HG02759 (cell line): ENCODE results near the gene MAPKAPK5.
"Not testable (repeated sequence)": the region's sequence is repeated elsewhere in the genome, so short reads cannot be mapped to it uniquely, and the experiment has no call there.

Experiments
- ATAC-seq: cut with Tn5 transposase; IDR thresholded peaks from one replicate; pipeline ENCODE4 v1.9.1; 2021; ENCODE audit warnings: mild to moderate bottlenecking, moderate library complexity; ENCODE audit not compliant: unreplicated experiment

The MAPKAPK5 gene

DNA sequence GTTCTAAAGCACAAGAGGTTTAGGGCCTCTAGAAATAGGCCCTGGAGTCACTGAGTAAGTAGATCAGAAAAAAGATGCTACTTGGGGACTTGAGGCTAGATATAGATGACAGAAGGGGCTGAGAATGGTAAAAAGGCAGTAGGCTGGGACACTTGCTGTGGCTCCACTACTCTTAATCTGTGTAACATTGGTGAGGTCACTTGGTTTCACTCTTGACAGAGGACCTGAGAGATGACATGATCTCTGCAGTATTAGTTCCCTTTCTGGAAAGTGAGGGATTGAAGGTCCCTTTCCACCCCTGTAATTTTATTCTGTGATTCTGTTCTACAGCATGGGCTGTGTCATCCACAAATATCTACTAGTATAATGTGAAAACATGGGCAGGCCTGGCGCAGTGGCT lies 39.7 kb downstream of the MAPKAPK5 start:
- no peak for ATAC-seq

DNA sequence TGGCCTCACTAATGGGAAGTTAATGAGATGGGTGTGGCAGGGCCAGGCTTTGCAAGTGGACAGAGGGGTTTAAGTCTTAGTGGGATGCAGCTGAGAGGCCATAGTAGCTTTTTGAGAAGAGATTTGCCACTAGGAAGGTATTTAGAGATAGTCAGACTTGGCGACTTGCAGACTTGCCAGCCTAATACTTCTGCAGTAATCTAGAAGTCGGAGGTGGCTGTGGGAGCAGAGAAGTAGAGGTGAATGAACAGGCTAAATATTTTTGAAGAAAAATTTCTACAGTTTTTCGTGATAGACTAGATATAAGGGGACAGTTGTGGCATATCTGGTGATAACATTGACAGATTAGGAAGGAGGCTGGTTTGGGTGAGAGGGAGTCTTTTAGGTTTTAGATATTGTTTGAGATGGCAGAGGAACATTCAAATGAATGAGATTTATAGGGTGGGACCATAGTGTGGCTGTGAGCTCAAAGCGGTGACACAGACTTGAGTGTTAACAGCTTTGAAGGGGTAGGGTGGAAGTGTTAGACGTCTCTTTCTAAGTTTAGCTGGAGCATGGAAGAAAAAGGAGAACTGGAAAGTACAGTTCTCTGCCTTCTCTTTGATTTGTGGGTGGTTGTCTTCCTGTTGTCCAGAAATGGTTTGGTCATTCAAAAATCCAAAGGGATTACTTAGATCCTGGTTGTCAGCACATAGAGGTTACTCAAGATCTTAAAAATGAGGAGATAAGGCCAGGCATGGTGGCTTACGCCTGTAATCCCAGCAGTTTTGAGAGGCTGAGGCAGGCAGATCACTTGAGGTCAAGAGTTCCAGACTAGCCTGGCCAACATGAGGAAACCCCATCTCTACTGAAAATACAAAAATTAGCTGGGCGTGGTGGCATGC lies 44.9 kb downstream of the MAPKAPK5 start:
- ATAC-seq, result no peak

DNA sequence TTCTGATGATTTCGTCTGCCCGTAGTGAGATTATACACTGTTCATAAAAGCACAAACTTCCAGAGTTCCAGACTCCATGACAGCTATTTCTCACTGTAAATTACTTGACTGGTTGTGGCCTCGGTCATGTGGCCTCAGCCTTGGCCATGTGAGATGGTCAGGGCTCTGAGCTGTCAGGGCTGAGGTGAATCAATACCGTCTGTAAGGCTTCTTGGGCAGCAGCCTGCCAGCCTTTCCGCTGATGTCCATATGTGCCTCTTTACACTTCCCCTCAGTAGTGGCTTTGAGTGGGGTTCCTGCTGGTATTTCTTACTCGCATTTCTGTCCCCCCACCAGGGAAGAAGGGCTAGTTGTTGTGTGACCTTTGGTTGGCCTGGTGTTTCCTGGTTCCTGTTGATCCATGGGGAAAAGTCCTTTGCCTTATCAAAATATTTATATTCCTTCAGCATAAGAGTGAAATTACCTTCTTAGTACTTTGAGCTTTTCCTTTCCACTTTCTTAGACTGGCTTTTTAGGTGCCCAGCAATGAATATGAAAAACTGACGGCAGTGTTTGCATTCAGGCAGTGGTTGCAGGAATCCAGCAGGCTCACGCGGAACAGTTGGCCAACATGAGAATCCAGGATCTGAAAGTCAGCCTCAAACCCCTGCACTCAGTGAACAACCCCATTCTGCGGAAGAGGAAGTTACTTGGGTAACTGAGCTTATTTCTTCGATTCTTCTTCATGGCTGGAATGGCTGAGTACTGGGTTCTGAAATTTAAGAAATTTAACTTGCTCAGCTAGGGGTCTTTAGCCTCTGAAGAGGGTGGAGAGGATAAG lies 46.1 kb downstream of the MAPKAPK5 start:
- no peak for ATAC-seq

DNA sequence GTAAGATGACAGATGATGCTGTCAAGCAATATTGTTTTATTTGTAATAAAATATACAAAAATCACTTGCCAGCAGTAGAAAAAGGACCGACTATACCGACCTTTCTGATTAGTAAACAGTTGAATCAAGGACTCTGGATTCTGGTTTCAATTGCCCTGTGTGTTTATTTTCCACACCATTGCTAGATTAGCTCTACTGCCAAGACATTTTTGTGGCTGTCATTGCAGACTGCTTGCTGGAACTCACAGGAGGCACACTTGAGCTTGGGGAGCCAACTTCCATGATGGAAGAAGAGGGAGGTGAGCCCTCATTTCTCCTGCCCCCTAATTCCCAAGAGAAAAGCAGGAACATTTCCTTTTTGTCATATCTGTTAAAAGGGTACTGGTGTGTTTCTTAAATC lies 51.3 kb downstream of the MAPKAPK5 start:
- no peak for ATAC-seq

DNA sequence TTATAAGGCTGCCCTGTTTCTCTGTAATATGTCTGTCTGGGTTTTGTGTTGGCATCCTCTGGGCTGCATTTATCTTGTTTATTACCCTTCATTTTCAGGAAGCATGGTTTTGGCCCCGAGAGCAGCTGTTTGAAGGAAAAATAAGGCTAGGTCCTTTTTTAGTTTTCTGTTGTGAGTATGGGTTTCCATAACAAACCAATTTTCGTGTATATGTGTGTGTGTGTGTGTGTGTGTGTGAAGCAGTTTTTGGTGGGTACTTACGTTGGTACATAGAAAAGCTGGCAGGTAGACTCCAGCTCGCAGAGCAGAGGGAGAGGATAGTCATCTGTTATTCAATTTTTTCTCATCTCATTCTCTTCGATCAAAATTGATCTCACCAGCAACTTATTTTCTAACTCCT lies 52.5 kb downstream of the MAPKAPK5 start:
- ATAC-seq, result no peak

DNA sequence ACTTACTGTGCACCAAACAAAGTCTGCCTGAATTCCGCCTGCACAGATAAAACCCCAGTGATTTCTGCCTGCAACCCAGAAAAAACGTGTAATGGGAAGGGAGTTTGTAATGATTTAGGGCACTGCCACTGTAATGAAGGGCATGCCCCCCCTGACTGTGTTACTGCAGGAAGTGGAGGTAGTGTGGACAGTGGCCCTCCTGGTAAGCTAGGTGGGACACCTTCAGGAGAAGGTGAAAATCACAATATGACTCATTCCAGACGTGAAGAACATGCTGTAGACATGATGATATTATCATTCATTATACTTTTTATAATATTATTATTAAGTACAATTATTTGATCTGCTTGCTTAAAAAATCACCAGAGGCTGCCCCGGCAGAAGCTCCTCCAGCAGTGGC lies 59.2 kb downstream of the MAPKAPK5 start:
- no peak for ATAC-seq

DNA sequence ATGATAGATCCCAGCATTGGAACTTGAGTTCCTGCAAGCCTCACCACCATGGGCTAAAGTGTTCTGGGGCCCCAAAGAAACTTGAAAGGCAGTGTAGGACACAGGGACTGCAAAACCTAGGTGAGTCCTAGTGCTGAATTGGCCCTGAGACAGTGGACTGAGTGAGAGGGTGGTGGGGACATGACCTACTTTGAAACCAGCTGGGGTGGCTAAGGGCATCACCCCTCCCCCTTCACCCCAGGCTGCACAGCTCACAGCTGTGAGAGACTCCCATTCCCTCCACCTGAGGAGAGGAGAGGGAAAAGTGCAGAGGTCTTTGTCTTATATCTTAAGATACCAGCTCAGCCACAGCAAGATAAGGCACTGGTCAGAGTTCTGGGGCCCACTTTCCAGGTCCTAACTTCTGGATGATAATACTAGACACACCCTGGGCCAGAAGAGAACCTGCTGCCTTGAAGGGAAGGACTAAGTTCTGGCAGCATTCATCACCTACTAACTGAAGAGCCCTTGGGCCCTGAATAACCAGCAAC lies 62.5 kb downstream of the MAPKAPK5 start:
- no peak for ATAC-seq

DNA sequence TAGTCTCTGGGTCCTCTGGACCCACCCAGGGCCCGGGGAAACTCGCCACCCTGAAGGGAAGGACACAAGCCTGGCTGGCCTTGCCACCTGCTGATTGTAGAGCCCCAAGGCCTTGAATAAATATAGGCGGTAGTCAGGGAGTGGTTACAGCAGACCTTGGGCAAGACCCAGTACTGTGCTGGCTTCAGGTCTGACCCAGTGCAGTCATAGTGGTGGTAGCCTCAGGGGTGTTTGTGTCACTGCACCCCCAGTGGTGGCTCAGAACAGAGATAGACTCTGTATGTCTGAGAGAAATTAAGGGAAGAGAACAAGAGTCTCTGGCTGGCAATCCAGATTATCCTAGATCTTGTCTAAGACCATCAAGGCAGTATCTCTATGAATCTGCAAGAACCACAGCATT lies 63.5 kb downstream of the MAPKAPK5 start:
- ATAC-seq, result no peak

DNA sequence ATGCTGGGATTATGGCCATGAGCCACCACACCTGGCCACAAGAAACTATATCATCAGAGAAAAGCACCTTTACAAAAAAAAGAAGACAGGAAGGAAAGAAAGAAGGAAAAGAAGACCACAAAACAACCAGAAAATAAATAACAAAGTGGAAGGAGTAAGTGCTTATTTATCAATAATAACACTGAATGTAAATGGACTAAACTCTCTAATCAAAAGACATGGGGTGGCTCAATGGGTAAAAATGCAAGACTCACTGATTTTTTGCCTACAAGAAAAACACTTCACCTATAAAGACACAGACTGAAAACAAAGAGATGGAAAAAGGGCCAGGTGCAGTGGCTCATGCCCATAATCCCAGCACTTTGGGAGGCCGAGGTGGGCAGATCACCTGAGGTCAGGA lies 65.7 kb downstream of the MAPKAPK5 start:
- no peak for ATAC-seq

DNA sequence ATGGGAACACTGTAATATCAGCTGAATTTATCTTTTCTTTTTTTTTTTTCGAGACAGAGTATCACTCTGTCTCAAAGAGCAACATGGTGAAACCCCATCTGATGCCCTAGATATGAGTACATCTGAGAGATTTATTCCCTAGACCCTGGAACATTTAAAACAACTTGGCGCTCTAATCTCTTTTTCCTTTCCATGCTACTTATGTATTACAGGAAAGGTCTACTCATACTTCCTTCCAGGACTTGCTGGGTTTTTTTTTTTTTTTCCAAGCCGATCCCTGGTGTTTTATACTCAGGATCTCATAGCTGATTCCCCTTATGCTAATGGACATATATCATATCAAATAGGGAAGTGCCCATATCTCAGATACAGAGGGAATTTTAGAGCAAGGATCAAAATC lies 83.1 kb downstream of the MAPKAPK5 start:
- ATAC-seq, result no peak

DNA sequence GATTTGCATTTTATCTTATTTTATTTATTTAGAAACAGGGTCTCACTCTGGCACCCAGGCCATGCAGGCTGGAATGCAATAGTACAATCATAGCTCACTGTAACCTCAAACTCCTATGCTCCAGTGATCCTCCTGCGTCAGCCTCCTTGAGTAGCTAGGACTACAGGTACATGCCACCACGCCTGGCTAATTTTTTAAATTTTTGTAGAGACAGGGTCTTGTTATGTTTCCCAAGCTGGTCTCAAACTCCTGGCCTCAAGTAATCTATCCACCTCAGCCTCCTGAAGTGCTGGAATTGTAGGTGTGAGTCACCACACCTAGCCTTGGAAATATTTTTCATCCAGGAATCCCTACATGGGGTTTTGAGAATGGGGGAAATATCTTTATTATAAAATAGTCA lies 84.6 kb downstream of the MAPKAPK5 start:
- ATAC-seq, result no peak

DNA sequence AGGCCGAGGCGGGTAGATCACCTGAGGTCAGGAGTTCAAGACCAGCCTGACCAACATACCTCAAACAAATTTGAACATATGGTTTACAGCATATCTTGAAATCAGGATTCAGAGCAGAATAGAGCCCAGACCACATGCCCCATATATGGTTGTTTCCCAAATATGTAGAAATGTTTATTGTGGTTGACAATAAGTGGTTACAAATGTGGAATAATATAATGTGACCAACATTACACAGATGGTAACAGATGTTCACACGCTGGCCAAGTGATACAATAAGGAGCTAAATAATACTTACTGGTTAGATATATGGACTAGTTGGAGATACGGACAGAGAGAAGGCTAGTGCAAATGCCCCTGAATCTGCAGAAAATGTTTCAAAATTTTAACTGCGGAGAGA lies 85.3 kb downstream of the MAPKAPK5 start:
- no peak for ATAC-seq

DNA sequence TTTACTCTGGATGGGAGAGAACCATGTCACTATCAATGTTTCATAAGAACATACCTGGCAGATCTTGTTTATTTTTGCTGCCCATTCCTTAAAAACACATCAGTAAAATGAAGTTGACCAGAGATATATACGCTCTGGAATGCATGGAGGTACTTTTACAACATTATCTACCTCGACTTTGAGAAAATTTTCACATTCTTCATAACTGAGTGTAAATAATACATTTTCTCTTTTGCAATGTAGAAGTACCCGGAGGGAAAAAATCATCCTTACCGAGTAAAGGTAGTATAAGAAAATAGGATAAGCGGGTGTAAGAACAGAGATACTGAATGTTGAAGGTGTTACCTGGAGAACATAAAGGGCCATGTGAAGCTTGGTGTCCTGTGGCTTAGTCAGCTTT lies 90.2 kb downstream of the MAPKAPK5 start:
- no peak for ATAC-seq

DNA sequence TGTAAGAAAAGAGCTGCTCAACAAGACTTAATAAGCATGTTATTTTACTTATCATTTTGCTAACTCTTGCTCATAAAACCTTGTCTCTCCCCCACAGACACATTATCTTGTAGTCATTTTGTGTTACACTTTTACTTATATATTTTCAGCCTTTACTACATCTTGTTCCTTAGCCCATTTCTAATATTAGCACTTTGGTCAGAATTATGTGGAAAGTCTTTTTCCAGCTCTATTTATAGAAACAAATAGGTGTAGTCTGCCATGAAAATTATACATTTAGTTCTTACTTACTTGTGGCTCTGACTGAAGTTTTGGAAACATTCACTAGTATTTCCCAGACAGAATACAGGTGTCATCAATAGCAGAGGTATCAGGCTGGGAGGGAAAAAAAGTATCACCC lies 94.8 kb downstream of the MAPKAPK5 start:
- ATAC-seq, result no peak

DNA sequence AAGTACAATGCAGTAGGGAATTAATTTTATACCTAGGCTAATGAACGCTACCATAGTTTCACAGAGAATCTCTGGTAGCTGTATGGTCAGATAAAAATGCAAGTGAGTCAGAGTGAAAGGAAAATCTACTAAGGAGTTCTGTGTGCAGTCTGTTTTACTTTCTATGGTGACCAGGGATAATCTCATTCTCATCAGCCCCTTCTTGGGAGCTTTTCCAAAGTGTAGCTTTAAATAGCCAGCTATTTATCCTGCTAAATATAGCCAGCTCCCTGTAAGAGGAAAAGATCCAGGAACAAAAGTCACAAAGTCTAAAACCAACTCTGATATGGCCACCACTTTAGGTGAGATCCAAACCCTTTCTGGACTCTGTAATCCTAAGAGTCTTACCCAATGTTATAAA lies 95.4 kb downstream of the MAPKAPK5 start:
- no peak for ATAC-seq

DNA sequence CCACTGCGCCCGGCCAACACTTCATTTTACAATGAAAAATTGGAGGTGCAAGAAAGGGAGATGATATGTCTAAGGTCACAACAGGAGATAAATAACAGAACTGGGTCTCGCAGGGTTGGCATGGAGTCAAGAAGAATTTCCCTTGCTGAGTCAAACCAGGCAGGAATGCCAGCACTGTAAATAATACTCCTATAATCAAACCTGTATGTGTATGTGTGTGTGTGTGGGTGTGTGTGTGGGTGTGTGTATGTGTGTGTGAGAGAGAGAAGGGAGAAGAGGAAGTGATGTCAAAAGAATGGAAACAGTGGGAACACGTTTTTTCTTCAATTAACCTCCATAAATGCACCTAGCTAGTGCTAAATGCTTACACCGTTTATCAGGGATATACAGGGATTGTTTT lies 100.5 kb downstream of the MAPKAPK5 start:
- ATAC-seq, result no peak

DNA sequence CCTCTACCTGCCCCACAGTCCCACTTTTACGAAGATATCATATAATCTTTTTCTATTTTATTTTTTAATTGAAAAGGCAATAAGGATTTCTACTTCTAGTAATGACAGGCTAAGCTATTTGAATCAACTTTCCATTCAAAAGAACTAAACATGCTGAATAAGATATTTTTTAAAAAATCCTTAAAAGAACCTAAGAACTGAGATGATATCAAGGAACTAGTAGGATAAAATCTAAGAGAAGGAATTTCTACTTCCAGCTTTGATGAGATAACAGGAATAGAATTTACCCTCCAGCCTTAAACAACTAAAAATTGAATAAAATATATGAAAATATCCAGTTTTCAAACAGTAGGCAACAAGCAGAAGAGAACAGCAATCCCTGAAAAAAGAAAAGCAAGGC lies 101.9 kb downstream of the MAPKAPK5 start:
- no peak for ATAC-seq

DNA sequence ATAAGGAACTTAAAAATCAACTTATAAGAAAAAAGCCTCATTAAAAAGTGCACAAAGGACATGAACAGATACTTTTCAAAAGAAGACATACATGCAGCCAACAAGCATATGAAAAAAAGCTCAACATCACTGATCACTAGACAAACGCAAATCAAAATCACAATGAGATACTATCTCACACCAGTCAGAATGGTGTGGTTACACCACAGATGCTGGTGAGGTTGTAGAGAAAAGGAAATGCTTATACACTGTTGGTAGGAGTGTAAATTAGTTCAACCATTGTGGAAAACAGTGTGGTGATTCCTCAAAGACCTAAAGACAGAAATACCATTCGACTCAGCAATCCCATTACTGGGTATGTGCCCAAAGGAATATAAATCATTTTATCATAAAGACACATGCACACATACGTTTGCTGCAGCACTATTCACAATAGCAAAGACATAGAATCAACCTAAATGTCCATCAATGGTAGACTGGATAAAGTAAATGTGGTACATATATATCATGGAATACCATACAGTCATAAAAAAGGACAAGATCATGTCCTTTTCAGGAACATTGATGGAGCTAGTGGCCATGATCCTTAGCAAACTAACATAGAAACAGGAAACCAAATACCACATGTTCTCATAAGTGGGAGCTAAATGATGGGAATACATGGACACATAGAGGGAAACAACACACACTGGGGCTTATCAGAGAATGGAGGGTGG lies 109.1 kb downstream of the MAPKAPK5 start:
- ATAC-seq, result not testable (repeated sequence)
